ENCODE measurements around the gene RALGAPB.

The RALGAPB gene

DNA sequence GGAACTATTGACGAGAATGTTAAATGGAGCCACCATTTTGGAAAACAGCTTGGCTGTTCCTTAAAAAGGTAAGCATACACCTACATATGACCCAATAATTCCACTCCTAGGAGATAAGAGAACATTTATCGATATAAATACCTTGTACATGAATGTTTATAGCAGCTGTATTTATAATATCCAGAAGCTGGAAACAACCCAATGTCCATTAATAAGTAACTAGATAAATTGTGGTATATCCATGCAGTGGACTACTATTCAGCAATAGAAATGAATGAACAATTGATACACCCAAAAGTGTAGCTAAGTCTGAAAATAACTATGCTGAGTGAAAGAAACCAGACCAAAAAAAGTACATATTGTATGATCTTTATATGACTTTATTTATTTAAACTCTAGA lies 66.1 kb downstream of the RALGAPB start:
- Histone ChIP-seq H3K9ac (ENCODE audit: low read depth in 1 of 2, low read length in 2 of 2) (no peak overlapping the region), H3K36me3 (ENCODE audit: control insufficient read depth in 2 of 2, insufficient read depth in 2 of 2, low read length in 2 of 2) (peaks cover 67 to 81% of the 10 kb centered on the region in 2 donors), H3K9me3 (ENCODE audit: control insufficient read depth in 2 of 2, low read length in 2 of 2) (no peaks in the 10 kb centered on the region), H3K4me3 (ENCODE audit: low read length in 2 of 2) (no peak overlapping the region), H3K27me3 (ENCODE audit: control insufficient read depth in 2 of 2, insufficient read depth in 2 of 2, low read length in 2 of 2) (no peaks in the 10 kb centered on the region), H3K4me1 (ENCODE audit: control insufficient read depth in 2 of 2, insufficient read depth in 2 of 2, low read length in 2 of 2) (no peaks in the 10 kb centered on the region), H3K27ac (ENCODE audit: low read depth in 2 of 2, low read length in 2 of 2) (no peak overlapping the region)

DNA sequence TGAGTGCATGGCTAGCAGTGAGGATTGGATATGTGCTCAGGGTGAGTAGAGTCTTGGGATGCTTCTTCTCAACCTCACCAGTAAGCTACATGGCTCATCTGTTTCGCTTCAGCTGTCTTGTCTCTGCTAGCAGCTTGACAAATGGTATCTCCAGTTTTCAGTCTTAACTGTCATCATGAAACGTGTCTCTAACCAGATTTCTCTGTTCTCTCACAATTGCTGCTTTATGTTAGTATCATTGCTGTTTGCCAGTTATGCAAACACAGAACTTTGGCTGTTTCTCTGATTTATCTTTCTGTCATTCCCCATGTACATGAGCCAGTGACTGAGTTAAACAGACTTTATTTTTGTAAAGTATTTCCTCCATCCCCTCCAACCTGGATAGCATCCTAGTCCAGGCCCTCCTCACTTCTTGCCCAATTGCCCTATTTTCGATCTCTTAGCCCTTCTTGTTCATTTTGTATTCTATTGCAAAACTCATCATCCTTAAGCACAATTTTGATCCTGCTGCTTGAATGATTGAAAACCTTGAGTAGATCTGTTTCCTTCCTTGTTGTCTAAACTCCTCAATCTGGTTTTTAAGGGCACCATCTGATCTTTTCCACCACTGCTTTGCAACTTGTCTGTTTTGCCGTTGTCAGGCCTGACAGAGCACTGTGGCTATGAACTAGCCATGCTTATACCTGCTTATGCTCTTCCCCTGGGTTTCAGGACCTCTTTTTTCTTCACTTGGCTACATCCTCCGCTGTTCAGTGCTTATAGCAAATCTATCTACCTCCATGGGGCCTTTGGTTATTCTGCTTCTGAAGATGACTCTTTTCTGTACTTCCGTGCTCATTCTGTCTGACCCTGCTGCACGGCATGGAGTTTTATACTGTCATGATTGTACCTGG lies 70.6 kb downstream of the RALGAPB start:
- Histone ChIP-seq H3K4me3 (ENCODE audit: low read length in 2 of 2) (no peak overlapping the region), H3K27ac (ENCODE audit: low read depth in 2 of 2, low read length in 2 of 2) (no peak overlapping the region), H3K9me3 (ENCODE audit: control insufficient read depth in 2 of 2, low read length in 2 of 2) (no peaks in the 10 kb centered on the region), H3K4me1 (ENCODE audit: control insufficient read depth in 2 of 2, insufficient read depth in 2 of 2, low read length in 2 of 2) (no peaks in the 10 kb centered on the region), H3K27me3 (ENCODE audit: control insufficient read depth in 2 of 2, insufficient read depth in 2 of 2, low read length in 2 of 2) (no peaks in the 10 kb centered on the region), H3K36me3 (ENCODE audit: control insufficient read depth in 2 of 2, insufficient read depth in 2 of 2, low read length in 2 of 2) (peaks cover 68 to 93% of the 10 kb centered on the region in 2 donors), H3K9ac (ENCODE audit: low read depth in 1 of 2, low read length in 2 of 2) (no peak overlapping the region)

GRCh38 chr20:38545771-38546170 lies 73.1 kb downstream of the RALGAPB start:
- peaks cover 74 to 80% of the 10 kb centered on the region in 2 donors for H3K36me3 ChIP-seq (ENCODE audit: control insufficient read depth in 2 of 2, insufficient read depth in 2 of 2, low read length in 2 of 2)
- H3K4me3 ChIP-seq (ENCODE audit: low read length in 2 of 2): no peak overlapping the region
- no peak overlapping the region for H3K27ac ChIP-seq (ENCODE audit: low read depth in 2 of 2, low read length in 2 of 2)
- H3K9ac ChIP-seq (ENCODE audit: low read depth in 1 of 2, low read length in 2 of 2): no peak overlapping the region
- H3K4me1 ChIP-seq (ENCODE audit: control insufficient read depth in 2 of 2, insufficient read depth in 2 of 2, low read length in 2 of 2): no peaks in the 10 kb centered on the region
- no peaks in the 10 kb centered on the region for H3K27me3 ChIP-seq (ENCODE audit: control insufficient read depth in 2 of 2, insufficient read depth in 2 of 2, low read length in 2 of 2)
- H3K9me3 ChIP-seq (ENCODE audit: control insufficient read depth in 2 of 2, low read length in 2 of 2): no peaks in the 10 kb centered on the region

DNA sequence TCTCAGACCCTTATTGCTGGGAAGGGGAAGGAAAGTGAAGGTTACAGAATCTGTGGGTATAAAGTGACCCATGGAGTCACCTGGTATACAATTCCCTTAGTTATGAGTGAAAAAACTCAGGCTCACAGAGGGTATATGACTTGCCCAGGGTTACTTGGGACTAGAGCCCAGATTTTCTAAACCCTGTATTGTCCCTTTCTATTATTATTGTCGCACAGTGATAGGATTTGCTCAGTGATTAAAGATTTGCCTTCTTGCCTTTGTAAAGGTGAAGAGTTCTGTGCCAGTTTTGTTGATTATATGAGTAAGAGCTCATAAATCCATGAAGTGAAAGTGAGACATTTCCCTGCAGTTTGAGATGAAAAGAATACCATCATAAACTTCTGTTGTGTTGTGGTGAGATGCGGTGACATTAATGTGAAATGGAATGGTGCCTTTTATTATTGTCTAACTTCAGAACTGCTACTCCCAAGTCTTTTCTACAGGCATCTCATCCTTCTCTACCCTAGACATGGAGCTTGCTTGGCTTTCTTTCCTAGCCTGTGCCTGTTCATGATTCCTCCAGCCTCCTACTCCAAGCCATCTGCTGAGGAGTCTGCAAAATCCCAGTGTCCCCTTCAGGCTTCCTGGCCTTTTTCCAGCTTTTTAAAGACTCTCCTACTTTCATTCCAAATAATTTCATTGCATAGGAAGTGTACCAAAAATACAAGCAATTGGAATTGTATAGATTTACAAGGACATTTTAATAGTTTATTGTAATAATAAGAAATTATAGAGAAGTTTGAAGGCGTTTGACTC lies 74.8 kb downstream of the RALGAPB start:
- no peaks in the 10 kb centered on the region for H3K4me1 ChIP-seq (ENCODE audit: control insufficient read depth in 2 of 2, insufficient read depth in 2 of 2, low read length in 2 of 2)
- no peak overlapping the region for H3K9ac ChIP-seq (ENCODE audit: low read depth in 1 of 2, low read length in 2 of 2)
- no peak overlapping the region for H3K4me3 ChIP-seq (ENCODE audit: low read length in 2 of 2)
- H3K36me3 ChIP-seq (ENCODE audit: control insufficient read depth in 2 of 2, insufficient read depth in 2 of 2, low read length in 2 of 2): peaks cover 74 to 78% of the 10 kb centered on the region in 2 donors
- H3K27ac ChIP-seq (ENCODE audit: low read depth in 2 of 2, low read length in 2 of 2): no peak overlapping the region
- H3K27me3 ChIP-seq (ENCODE audit: control insufficient read depth in 2 of 2, insufficient read depth in 2 of 2, low read length in 2 of 2): no peaks in the 10 kb centered on the region
- no peaks in the 10 kb centered on the region for H3K9me3 ChIP-seq (ENCODE audit: control insufficient read depth in 2 of 2, low read length in 2 of 2)

DNA sequence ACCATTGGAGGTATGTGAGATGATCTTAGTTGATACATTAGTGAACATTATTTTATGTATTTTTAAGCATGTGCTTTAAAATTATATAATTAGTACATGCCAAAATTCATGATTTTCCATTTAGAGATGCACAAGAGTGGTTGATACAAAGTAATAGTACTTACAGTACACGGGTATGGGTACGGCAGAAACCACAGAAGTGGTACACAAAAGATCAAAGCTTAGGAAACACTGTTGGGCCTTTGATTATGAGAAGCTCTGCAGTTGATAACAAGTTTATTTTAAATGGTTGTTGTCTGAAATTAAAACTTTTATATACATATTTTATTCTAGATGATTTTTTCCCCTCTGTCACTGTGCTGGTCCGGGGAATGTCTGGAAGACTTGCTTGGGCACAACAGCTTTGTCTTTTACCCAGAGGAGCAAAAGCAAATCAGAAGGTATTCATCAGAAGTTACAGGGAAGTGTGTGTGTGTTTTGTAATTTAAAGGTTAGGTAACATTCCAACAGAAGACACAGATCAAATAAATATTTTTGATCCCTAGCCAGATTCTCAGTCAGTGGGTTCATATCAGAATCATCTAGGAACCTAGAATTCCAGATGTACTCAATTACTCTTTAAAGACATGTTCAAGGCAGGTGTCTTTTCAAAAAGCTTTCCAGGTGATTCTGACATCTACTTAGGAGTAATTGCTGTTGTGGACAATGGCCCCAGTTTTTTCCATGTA lies 75.9 kb downstream of the RALGAPB start:
- H3K27me3 ChIP-seq (ENCODE audit: control insufficient read depth in 2 of 2, insufficient read depth in 2 of 2, low read length in 2 of 2): no peaks in the 10 kb centered on the region
- H3K9ac ChIP-seq (ENCODE audit: low read depth in 1 of 2, low read length in 2 of 2): no peak overlapping the region
- no peaks in the 10 kb centered on the region for H3K4me1 ChIP-seq (ENCODE audit: control insufficient read depth in 2 of 2, insufficient read depth in 2 of 2, low read length in 2 of 2)
- H3K4me3 ChIP-seq (ENCODE audit: low read length in 2 of 2): no peak overlapping the region
- peaks cover 74 to 81% of the 10 kb centered on the region in 2 donors for H3K36me3 ChIP-seq (ENCODE audit: control insufficient read depth in 2 of 2, insufficient read depth in 2 of 2, low read length in 2 of 2)
- no peaks in the 10 kb centered on the region for H3K9me3 ChIP-seq (ENCODE audit: control insufficient read depth in 2 of 2, low read length in 2 of 2)
- H3K27ac ChIP-seq (ENCODE audit: low read depth in 2 of 2, low read length in 2 of 2): no peak overlapping the region

- Histone ChIP-seq H3K36me3 (ENCODE audit: control insufficient read depth in 2 of 2, insufficient read depth in 2 of 2, low read length in 2 of 2) (peaks cover 76 to 81% of the 10 kb centered on the region in 2 donors), H3K9ac (ENCODE audit: low read depth in 1 of 2, low read length in 2 of 2) (no peak overlapping the region), H3K4me1 (ENCODE audit: control insufficient read depth in 2 of 2, insufficient read depth in 2 of 2, low read length in 2 of 2) (no peaks in the 10 kb centered on the region), H3K4me3 (ENCODE audit: low read length in 2 of 2) (no peak overlapping the region), H3K27me3 (ENCODE audit: control insufficient read depth in 2 of 2, insufficient read depth in 2 of 2, low read length in 2 of 2) (no peaks in the 10 kb centered on the region), H3K27ac (ENCODE audit: low read depth in 2 of 2, low read length in 2 of 2) (no peak overlapping the region), H3K9me3 (ENCODE audit: control insufficient read depth in 2 of 2, low read length in 2 of 2) (no peaks in the 10 kb centered on the region)
Measured at GRCh38 chr20:38550274-38550673, 77.6 kb downstream of the RALGAPB start.

GRCh38 chr20:38551056-38551626 lies 78.5 kb downstream of the RALGAPB start:
- no peak overlapping the region for H3K27ac ChIP-seq (ENCODE audit: low read depth in 2 of 2, low read length in 2 of 2)
- H3K4me3 ChIP-seq (ENCODE audit: low read length in 2 of 2): no peak overlapping the region
- no peaks in the 10 kb centered on the region for H3K9me3 ChIP-seq (ENCODE audit: control insufficient read depth in 2 of 2, low read length in 2 of 2)
- H3K9ac ChIP-seq (ENCODE audit: low read depth in 1 of 2, low read length in 2 of 2): no peak overlapping the region
- no peaks in the 10 kb centered on the region for H3K27me3 ChIP-seq (ENCODE audit: control insufficient read depth in 2 of 2, insufficient read depth in 2 of 2, low read length in 2 of 2)
- H3K36me3 ChIP-seq (ENCODE audit: control insufficient read depth in 2 of 2, insufficient read depth in 2 of 2, low read length in 2 of 2): peaks cover 67 to 80% of the 10 kb centered on the region in 2 donors
- H3K4me1 ChIP-seq (ENCODE audit: control insufficient read depth in 2 of 2, insufficient read depth in 2 of 2, low read length in 2 of 2): no peaks in the 10 kb centered on the region

- H3K27ac ChIP-seq (ENCODE audit: low read depth in 2 of 2, low read length in 2 of 2): no peak overlapping the region
- H3K27me3 ChIP-seq (ENCODE audit: control insufficient read depth in 2 of 2, insufficient read depth in 2 of 2, low read length in 2 of 2): no peaks in the 10 kb centered on the region
- H3K4me3 ChIP-seq (ENCODE audit: low read length in 2 of 2): no peak overlapping the region
- no peaks in the 10 kb centered on the region for H3K9me3 ChIP-seq (ENCODE audit: control insufficient read depth in 2 of 2, low read length in 2 of 2)
- H3K36me3 ChIP-seq (ENCODE audit: control insufficient read depth in 2 of 2, insufficient read depth in 2 of 2, low read length in 2 of 2): peaks cover 56 to 84% of the 10 kb centered on the region in 2 donors
- no peak overlapping the region for H3K9ac ChIP-seq (ENCODE audit: low read depth in 1 of 2, low read length in 2 of 2)
- no peaks in the 10 kb centered on the region for H3K4me1 ChIP-seq (ENCODE audit: control insufficient read depth in 2 of 2, insufficient read depth in 2 of 2, low read length in 2 of 2)
Measured at GRCh38 chr20:38554986-38555385, 82.3 kb downstream of the RALGAPB start.

DNA sequence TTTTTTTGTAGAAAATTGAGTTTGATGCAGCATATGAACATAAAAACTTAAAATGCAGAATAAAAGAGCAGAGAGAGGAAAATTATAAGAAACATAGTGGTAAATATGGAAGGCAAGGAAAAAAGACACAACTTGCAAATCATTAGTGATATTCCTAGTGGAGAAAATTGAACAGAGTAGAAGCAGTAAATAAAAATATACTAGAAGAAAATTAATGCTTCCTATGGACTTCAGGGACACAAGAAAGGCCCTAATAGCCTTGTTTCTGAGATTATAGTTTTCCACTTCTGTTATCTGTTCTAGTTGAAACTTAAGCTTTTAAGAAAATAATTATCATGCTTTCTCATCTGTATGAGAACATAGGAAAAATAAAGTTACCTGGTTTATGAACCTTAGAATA lies 82.8 kb downstream of the RALGAPB start:
- H3K9ac ChIP-seq (ENCODE audit: low read depth in 1 of 2, low read length in 2 of 2): no peak overlapping the region
- no peaks in the 10 kb centered on the region for H3K4me1 ChIP-seq (ENCODE audit: control insufficient read depth in 2 of 2, insufficient read depth in 2 of 2, low read length in 2 of 2)
- H3K9me3 ChIP-seq (ENCODE audit: control insufficient read depth in 2 of 2, low read length in 2 of 2): no peaks in the 10 kb centered on the region
- H3K27ac ChIP-seq (ENCODE audit: low read depth in 2 of 2, low read length in 2 of 2): no peak overlapping the region
- H3K4me3 ChIP-seq (ENCODE audit: low read length in 2 of 2): no peak overlapping the region
- H3K36me3 ChIP-seq (ENCODE audit: control insufficient read depth in 2 of 2, insufficient read depth in 2 of 2, low read length in 2 of 2): peaks cover 56 to 87% of the 10 kb centered on the region in 2 donors
- no peaks in the 10 kb centered on the region for H3K27me3 ChIP-seq (ENCODE audit: control insufficient read depth in 2 of 2, insufficient read depth in 2 of 2, low read length in 2 of 2)
